ENCODE measurements around the gene ADRB2.
"Not testable (repeated sequence)": the region's sequence is repeated elsewhere in the genome, so short reads cannot be mapped to it uniquely, and the experiment has no call there.

Gene ADRB2

DNA sequence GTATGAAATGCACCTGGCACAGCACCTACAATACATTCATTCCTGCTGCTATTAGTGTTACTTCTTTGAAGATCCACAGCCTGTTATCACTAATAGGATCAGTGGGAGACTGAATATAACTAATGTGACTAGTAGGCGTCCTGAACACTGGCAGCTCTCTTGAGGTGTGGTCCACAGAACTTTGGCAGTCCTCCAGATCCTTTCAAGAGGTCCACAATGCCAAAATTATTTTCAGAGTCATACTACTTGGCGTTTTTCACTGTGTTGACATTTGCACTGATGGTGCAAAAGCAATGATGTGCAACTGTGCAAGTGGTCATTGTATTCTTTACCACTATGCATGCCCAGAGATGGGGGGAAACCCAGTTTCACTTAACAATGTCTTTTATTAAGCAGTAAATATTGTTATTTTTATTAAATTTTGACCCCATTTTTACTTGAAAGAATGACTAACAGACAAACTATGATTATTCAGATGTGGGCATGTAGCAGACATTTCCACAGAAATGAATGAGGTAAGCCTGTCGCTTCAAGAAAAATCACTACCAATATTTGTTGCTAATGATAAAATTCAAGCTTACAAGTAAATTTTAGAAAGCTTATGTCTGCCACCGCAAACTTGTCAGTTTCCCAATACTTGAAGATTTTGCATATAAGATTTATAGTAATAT is 48.9 kb downstream of the ADRB2 start:
- Histone ChIP-seq H3K27ac (ENCODE audit: low read depth, low read length) (no peak overlapping the region), H4K20me1 (ENCODE audit: low read depth, low read length) (no peaks in the 10 kb centered on the region), H3K27me3 (ENCODE audit: low read length) (no peaks in the 10 kb centered on the region)

DNA sequence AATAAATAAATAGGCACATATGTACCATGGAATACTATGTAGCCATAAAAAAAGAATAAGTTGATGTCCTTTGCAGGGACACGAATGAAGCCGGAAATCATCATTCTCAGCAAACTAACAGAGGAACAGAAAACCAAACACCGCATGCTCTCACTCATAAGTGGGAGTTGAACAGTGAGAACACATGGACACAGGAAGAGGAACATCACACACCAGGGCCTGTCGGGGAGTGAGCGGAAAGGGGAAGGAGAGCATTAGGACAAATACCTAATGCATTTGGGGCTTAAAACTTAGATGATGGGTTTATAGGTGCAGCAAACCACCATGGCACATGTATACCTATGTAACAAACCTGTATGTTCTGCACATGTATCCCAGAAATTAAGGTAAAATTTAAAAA is 51.0 kb downstream of the ADRB2 start:
- not testable (repeated sequence) for H2AFZ ChIP-seq (ENCODE audit: low read depth, low read length, severe bottlenecking); H3K27me3 ChIP-seq (ENCODE audit: low read length); H3K27ac ChIP-seq (ENCODE audit: low read depth, low read length); H4K20me1 ChIP-seq (ENCODE audit: low read depth, low read length); H3K9me3 ChIP-seq (ENCODE audit: insufficient read depth, low read length); H3K9ac ChIP-seq (ENCODE audit: low read length); H3F3A ChIP-seq (ENCODE audit: insufficient read depth); H3K79me2 ChIP-seq (ENCODE audit: insufficient read depth, low read length); H3K36me3 ChIP-seq (ENCODE audit: low read length); H3K4me2 ChIP-seq (ENCODE audit: low read depth, low read length, poor library complexity, severe bottlenecking); H3K4me3 ChIP-seq (ENCODE audit: insufficient read depth, low read length, poor library complexity, severe bottlenecking); H3K9me2 ChIP-seq (replicated peaks; ENCODE audit: insufficient read depth, low read length)

More for the DNA sequence above, 48.9 kb downstream of the ADRB2 start:
- Histone ChIP-seq H2AFZ (ENCODE audit: low read depth, low read length, severe bottlenecking) (no peak overlapping the region), H3F3A (ENCODE audit: insufficient read depth) (no peaks in the 10 kb centered on the region), H3K79me2 (ENCODE audit: insufficient read depth, low read length) (no peaks in the 10 kb centered on the region), H3K9ac (ENCODE audit: low read length) (no peak overlapping the region), H3K4me2 (ENCODE audit: low read depth, low read length, poor library complexity, severe bottlenecking) (no peak overlapping the region), H3K4me3 (ENCODE audit: insufficient read depth, low read length, poor library complexity, severe bottlenecking) (no peak overlapping the region), H3K36me3 (ENCODE audit: low read length) (no peaks in the 10 kb centered on the region), H3K9me2 (replicated peaks; ENCODE audit: insufficient read depth, low read length) (no peaks in the 10 kb centered on the region), H3K9me3 (ENCODE audit: insufficient read depth, low read length) (no peaks in the 10 kb centered on the region)
- TF ChIP-seq, protein P1, sequence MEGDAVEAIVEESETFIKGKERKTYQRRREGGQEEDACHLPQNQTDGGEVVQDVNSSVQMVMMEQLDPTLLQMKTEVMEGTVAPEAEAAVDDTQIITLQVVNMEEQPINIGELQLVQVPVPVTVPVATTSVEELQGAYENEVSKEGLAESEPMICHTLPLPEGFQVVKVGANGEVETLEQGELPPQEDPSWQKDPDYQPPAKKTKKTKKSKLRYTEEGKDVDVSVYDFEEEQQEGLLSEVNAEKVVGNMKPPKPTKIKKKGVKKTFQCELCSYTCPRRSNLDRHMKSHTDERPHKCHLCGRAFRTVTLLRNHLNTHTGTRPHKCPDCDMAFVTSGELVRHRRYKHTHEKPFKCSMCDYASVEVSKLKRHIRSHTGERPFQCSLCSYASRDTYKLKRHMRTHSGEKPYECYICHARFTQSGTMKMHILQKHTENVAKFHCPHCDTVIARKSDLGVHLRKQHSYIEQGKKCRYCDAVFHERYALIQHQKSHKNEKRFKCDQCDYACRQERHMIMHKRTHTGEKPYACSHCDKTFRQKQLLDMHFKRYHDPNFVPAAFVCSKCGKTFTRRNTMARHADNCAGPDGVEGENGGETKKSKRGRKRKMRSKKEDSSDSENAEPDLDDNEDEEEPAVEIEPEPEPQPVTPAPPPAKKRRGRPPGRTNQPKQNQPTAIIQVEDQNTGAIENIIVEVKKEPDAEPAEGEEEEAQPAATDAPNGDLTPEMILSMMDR (IDR thresholded peaks at IDR 0.05; ENCODE audit: insufficient read depth, low read length, poor library complexity, severe bottlenecking), result no peak
- TF ChIP-seq EZH2phosphoT487 (conservative IDR thresholded peaks at IDR 0.05; ENCODE audit: low read length), result no peak
